Measurements from ENCODE around the gene RRP15.

RRP15 gene

DNA sequence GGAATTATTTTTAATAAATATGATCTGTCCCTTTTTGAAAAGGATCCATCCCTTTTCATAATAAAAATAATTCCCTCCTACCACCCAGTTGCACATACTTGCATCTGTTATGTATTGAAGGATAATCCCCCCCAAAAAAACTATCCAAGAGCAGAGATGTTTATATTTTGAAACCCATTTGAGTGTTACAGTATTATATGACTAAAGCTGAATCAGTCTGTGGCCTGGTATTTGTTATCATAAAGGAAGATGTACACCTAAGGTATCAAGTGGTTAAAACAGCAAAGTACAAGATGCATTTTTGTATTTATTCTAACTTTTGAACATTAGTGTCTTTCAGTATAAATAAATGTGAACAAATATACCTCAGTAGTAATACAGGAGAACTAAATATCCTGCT, 47.3 kb downstream of the RRP15 start:
- Histone ChIP-seq H3K4me1 (ENCODE audit: insufficient read depth, low read length, severe bottlenecking) (no peaks in the 10 kb centered on the region), H3K9me2 (ENCODE audit: low read depth, low read length) (no peaks in the 10 kb centered on the region), H3K79me2 (ENCODE audit: insufficient read depth, low read length) (no peaks in the 10 kb centered on the region), H3K9me3 (ENCODE audit: low read length) (no peaks in the 10 kb centered on the region), H3K9ac (ENCODE audit: low read length) (no peak overlapping the region), H3K36me3 (ENCODE audit: insufficient read depth, low read length) (peaks cover 14% of the 10 kb centered on the region; the same call in 1 of the 2 replicates), H3K4me2 (ENCODE audit: low read length) (no peak overlapping the region), H3K27ac (ENCODE audit: low read depth, low read length, poor library complexity, severe bottlenecking) (no peak overlapping the region), H2AFZ (ENCODE audit: low read length) (no peak overlapping the region), H3K4me3 (ENCODE audit: low read depth, low read length, poor library complexity, severe bottlenecking) (no peak overlapping the region), H3K27me3 (ENCODE audit: insufficient read depth, low read length) (no peaks in the 10 kb centered on the region), H4K20me1 (ENCODE audit: insufficient read depth, low read length) (no peaks in the 10 kb centered on the region), H3F3A (ENCODE audit: insufficient read depth, low read length) (no peaks in the 10 kb centered on the region)
- no peak for TF ChIP-seq CTCF (IDR thresholded peaks at IDR 0.05; ENCODE audit: low read length)
- no peak for TF ChIP-seq EZH2 (IDR thresholded peaks at IDR 0.05; ENCODE audit: borderline replicate concordance, low read length)

- Histone ChIP-seq H3K9ac (ENCODE audit: low read length) (no peak overlapping the region), H4K20me1 (ENCODE audit: insufficient read depth, low read length) (no peaks in the 10 kb centered on the region), H3K4me3 (ENCODE audit: low read depth, low read length, poor library complexity, severe bottlenecking) (no peak overlapping the region), H3K4me1 (ENCODE audit: insufficient read depth, low read length, severe bottlenecking) (no peaks in the 10 kb centered on the region), H2AFZ (ENCODE audit: low read length) (no peak overlapping the region), H3K9me2 (ENCODE audit: low read depth, low read length) (no peaks in the 10 kb centered on the region), H3K27me3 (ENCODE audit: insufficient read depth, low read length) (no peaks in the 10 kb centered on the region), H3K4me2 (ENCODE audit: low read length) (no peak overlapping the region), H3F3A (ENCODE audit: insufficient read depth, low read length) (no peaks in the 10 kb centered on the region), H3K27ac (ENCODE audit: low read depth, low read length, poor library complexity, severe bottlenecking) (no peak overlapping the region), H3K36me3 (ENCODE audit: insufficient read depth, low read length) (peaks cover 14% of the 10 kb centered on the region; the same call in 1 of the 2 replicates), H3K9me3 (ENCODE audit: low read length) (no peaks in the 10 kb centered on the region), H3K79me2 (ENCODE audit: insufficient read depth, low read length) (no peaks in the 10 kb centered on the region)
- TF ChIP-seq EZH2 (IDR thresholded peaks at IDR 0.05; ENCODE audit: borderline replicate concordance, low read length), result no peak
- TF ChIP-seq CTCF (IDR thresholded peaks at IDR 0.05; ENCODE audit: low read length), result no peak
Measured at GRCh38 chr1:218336328-218336727, 51.2 kb downstream of the RRP15 start.

GRCh38 chr1:218339267-218339831, 54.3 kb downstream of the RRP15 start:
- no peak overlapping the region for H3K9ac ChIP-seq (ENCODE audit: low read length)
- no peak overlapping the region for H3K4me3 ChIP-seq (ENCODE audit: low read depth, low read length, poor library complexity, severe bottlenecking)
- H3K27ac ChIP-seq (ENCODE audit: low read depth, low read length, poor library complexity, severe bottlenecking), result no peak overlapping the region
- no peaks in the 10 kb centered on the region for H3K27me3 ChIP-seq (ENCODE audit: insufficient read depth, low read length)
- no peak overlapping the region for H3K4me2 ChIP-seq (ENCODE audit: low read length)
- no peak overlapping the region for H2AFZ ChIP-seq (ENCODE audit: low read length)
- H3F3A ChIP-seq (ENCODE audit: insufficient read depth, low read length), result no peaks in the 10 kb centered on the region
- H4K20me1 ChIP-seq (ENCODE audit: insufficient read depth, low read length), result no peaks in the 10 kb centered on the region
- TF ChIP-seq CTCF (IDR thresholded peaks at IDR 0.05; ENCODE audit: low read length) (peak; percentile 70), EZH2 (IDR thresholded peaks at IDR 0.05; ENCODE audit: borderline replicate concordance, low read length) (no peak)
- peaks cover 4% of the 10 kb centered on the region for H3K36me3 ChIP-seq (ENCODE audit: insufficient read depth, low read length)
- H3K9me2 ChIP-seq (ENCODE audit: low read depth, low read length), result no peaks in the 10 kb centered on the region
- no peaks in the 10 kb centered on the region for H3K4me1 ChIP-seq (ENCODE audit: insufficient read depth, low read length, severe bottlenecking)
- no peaks in the 10 kb centered on the region for H3K9me3 ChIP-seq (ENCODE audit: low read length)
- no peaks in the 10 kb centered on the region for H3K79me2 ChIP-seq (ENCODE audit: insufficient read depth, low read length)
